Measurements from ENCODE around the gene CYB561. TPM values are rescaled to one million over a fixed set of nuclear protein-coding genes. Genes with fewer than 3 reads are reported as not detected.
A peak's percentile ranks its signal among the peaks of the same experiment; 100 is the strongest.

Gene CYB561
- total and polyA plus RNA-seq, 9 of the 15 experiments (the other 6 are each of a cell fraction or from before 2014, with no cell fraction given), result 4.0 to 30.8 (median 17.4) TPM

DNA sequence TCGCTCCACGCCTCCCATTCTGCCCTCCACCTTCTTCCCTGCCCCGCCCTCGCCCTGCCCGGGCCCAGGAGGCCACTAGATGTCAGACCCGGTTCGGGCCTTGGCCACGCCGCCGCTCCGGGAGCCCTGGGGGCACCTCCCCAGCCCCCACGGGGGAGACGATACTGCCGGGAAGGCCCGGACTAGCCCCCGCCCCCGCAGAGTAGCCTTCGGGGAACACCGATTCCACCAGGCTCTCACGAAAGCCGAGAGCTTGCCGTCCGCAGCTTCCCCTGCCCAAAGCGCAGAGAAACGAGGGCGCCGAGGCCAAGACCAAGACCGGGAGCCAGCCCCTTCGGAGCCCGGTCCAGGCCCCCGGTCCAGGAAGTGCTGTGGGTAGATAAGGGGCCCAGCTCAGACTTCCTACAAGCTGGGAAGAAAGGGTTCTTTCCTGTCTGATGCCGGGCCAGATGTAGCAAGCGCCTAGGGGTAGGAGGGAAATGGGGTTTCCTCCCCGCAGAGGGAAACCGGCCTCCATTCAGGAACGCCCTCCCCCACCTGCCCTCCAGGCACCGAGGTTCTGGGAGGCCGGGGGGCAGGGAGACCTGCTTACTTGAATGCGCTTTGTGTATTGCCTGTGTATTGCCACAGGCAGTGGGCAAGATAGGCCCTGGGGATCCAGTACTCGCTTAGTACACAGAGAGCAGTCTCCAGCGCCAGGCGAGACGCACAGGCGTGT lies 806 bp upstream of the CYB561 start (continued):
- TF ChIP-seq, protein P1, sequence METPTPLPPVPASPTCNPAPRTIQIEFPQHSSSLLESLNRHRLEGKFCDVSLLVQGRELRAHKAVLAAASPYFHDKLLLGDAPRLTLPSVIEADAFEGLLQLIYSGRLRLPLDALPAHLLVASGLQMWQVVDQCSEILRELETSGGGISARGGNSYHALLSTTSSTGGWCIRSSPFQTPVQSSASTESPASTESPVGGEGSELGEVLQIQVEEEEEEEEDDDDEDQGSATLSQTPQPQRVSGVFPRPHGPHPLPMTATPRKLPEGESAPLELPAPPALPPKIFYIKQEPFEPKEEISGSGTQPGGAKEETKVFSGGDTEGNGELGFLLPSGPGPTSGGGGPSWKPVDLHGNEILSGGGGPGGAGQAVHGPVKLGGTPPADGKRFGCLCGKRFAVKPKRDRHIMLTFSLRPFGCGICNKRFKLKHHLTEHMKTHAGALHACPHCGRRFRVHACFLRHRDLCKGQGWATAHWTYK (CRISPR knock-in tag; IDR thresholded peaks at IDR 0.05), result peak; percentile 64; the same call in 1 of the 2 replicates
- TF ChIP-seq, protein P2, sequence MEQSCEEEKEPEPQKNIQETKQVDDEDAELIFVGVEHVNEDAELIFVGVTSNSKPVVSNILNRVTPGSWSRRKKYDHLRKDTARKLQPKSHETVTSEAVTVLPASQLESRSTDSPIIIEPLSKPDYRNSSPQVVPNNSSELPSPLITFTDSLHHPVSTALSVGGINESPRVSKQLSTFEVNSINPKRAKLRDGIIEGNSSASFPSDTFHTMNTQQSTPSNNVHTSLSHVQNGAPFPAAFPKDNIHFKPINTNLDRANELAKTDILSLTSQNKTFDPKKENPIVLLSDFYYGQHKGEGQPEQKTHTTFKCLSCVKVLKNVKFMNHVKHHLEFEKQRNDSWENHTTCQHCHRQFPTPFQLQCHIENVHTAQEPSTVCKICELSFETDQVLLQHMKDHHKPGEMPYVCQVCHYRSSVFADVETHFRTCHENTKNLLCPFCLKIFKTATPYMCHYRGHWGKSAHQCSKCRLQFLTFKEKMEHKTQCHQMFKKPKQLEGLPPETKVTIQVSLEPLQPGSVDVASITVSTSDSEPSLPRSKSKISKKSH (CRISPR knock-in tag; IDR thresholded peaks at IDR 0.05), result no peak
- TF ChIP-seq C11orf30 (IDR thresholded peaks at IDR 0.05; ENCODE audit: low read depth), result no peak
- TF ChIP-seq, protein P3, sequence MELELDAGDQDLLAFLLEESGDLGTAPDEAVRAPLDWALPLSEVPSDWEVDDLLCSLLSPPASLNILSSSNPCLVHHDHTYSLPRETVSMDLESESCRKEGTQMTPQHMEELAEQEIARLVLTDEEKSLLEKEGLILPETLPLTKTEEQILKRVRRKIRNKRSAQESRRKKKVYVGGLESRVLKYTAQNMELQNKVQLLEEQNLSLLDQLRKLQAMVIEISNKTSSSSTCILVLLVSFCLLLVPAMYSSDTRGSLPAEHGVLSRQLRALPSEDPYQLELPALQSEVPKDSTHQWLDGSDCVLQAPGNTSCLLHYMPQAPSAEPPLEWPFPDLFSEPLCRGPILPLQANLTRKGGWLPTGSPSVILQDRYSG (tag; conservative IDR thresholded peaks at IDR 0.05; ENCODE audit: low read depth), result peak; percentile 76; the same call in 1 of the 2 replicates
- no peak for TF ChIP-seq ZSCAN29 (IDR thresholded peaks at IDR 0.05)
- no peak for TF ChIP-seq SMC3 (conservative IDR thresholded peaks at IDR 0.05; ENCODE audit: insufficient read depth, low read depth, low read length)
- TF ChIP-seq MTA2 (IDR thresholded peaks at IDR 0.05; ENCODE audit: low read depth), result no peak
- TF ChIP-seq PHTF2 (CRISPR knock-in tag; IDR thresholded peaks at IDR 0.05), result no peak
- TF ChIP-seq PHF8 (IDR thresholded peaks at IDR 0.05; ENCODE audit: borderline replicate concordance, low read length), result peak; percentile 66
- TF ChIP-seq MIER1 (IDR thresholded peaks at IDR 0.05; ENCODE audit: low read depth), result 0 out of 2 replicates have a peak, but pooled peaks have one; percentile 13
- TF ChIP-seq, protein P4, sequence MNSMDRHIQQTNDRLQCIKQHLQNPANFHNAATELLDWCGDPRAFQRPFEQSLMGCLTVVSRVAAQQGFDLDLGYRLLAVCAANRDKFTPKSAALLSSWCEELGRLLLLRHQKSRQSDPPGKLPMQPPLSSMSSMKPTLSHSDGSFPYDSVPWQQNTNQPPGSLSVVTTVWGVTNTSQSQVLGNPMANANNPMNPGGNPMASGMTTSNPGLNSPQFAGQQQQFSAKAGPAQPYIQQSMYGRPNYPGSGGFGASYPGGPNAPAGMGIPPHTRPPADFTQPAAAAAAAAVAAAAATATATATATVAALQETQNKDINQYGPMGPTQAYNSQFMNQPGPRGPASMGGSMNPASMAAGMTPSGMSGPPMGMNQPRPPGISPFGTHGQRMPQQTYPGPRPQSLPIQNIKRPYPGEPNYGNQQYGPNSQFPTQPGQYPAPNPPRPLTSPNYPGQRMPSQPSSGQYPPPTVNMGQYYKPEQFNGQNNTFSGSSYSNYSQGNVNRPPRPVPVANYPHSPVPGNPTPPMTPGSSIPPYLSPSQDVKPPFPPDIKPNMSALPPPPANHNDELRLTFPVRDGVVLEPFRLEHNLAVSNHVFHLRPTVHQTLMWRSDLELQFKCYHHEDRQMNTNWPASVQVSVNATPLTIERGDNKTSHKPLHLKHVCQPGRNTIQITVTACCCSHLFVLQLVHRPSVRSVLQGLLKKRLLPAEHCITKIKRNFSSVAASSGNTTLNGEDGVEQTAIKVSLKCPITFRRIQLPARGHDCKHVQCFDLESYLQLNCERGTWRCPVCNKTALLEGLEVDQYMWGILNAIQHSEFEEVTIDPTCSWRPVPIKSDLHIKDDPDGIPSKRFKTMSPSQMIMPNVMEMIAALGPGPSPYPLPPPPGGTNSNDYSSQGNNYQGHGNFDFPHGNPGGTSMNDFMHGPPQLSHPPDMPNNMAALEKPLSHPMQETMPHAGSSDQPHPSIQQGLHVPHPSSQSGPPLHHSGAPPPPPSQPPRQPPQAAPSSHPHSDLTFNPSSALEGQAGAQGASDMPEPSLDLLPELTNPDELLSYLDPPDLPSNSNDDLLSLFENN (IDR thresholded peaks at IDR 0.05; ENCODE audit: low read depth in 2 of 2, low read length in 2 of 2), result no peak
- TF ChIP-seq HNRNPH1 (optimal IDR thresholded peaks at IDR 0.05; ENCODE audit: low read depth, low read length), result no peak
- no peak; the same call in 1 of the 2 replicates for TF ChIP-seq SMAD3 (CRISPR knock-in tag; conservative IDR thresholded peaks at IDR 0.05)
- 0 out of 2 replicates have a peak, but pooled peaks have one; percentile 61 for TF ChIP-seq PHF21A (IDR thresholded peaks at IDR 0.05; ENCODE audit: borderline replicate concordance, low read depth)
- no peak for TF ChIP-seq SP2 (IDR thresholded peaks at IDR 0.05; ENCODE audit: extremely low read depth, low read depth, low read length, poor library complexity, severe bottlenecking)
- no peak for TF ChIP-seq TCF7L2 (IDR thresholded peaks at IDR 0.05; ENCODE audit: low read depth, low read length)
- peak; percentile 38 to 64; a peak in 2 of 4 replicates for TF ChIP-seq RAD21 (CRISPR knock-in tag; conservative IDR thresholded peaks at IDR 0.05 in 1 of 2, IDR thresholded peaks at IDR 0.05 in 1 of 2)
- TF ChIP-seq PYGO2 (tag; IDR thresholded peaks at IDR 0.05), result no peak
- TF ChIP-seq ARHGAP35 (IDR thresholded peaks at IDR 0.05; ENCODE audit: partially characterized antibody), result no peak
- TF ChIP-seq KDM4B (IDR thresholded peaks at IDR 0.05; ENCODE audit: borderline replicate concordance in 2 of 2, low read depth in 1 of 2), result no peak
